GM12878 (cell line): ENCODE results near the gene OCRL. TPM values are rescaled to one million over a fixed set of nuclear protein-coding genes. Genes with fewer than 3 reads are reported as not detected.

Source experiments
- ATAC-seq: fragments of 200-7000 bp; cut with Tn5 transposase; 3 replicates; pipeline ENCODE4 v1.9.1; 2020; ENCODE audit warnings: mild to moderate bottlenecking, moderate library complexity
- BruUV-seq: library from RNA; stranded (reverse); fragments of 400-500 nt; replicated peaks from 2 replicates; lab custom pipeline; 2021; lab: Mats Ljungman, UMichigan
- CTCF ChIA-PET: fragments of 300-600 bp; sonication (Branson Sonifier 250); formaldehyde crosslinking; extraction: SDS; loops from one replicate; lab custom pipeline; 2021; ENCODE audit warnings: inconsistent platforms; lab: Yijun Ruan, JAX
- POLR2A ChIA-PET: fragments of 350-600 bp; formaldehyde crosslinking; extraction: SDS; loops from one replicate; lab custom pipeline; 2021; ENCODE audit warnings: inconsistent platforms; lab: Charles Lee
- RAD21 ChIA-PET: fragments of 300-600 bp; sonication (Branson Sonifier 250); formaldehyde crosslinking; loops from one replicate; lab custom pipeline; 2023; ENCODE audit warnings: antibody characterized with exemption; ENCODE audit not compliant: unreplicated experiment; lab: Charles Lee
- SMC1A ChIA-PET: fragments of 300-600 bp; sonication (Branson Sonifier 250); formaldehyde crosslinking; loops from one replicate; lab custom pipeline; 2023; ENCODE audit not compliant: unreplicated experiment, uncharacterized antibody; lab: Charles Lee
- DNase-seq: peaks from one replicate; pipeline ENCODE4 v3.0.0-alpha.2; 2011; ENCODE audit warnings: low read depth, low spot score
- FAIRE-seq: peaks from 3 replicates; lab custom pipeline; 2011; peaks lifted over from hg19 to GRCh38; lab: Jason Lieb, UNC
- H2AFZ ChIP-seq: 2 replicates; pipeline ENCODE4 v1.6.0; 2011; ENCODE audit warnings: low read depth, low read length, control low read depth; ENCODE audit not compliant: control insufficient read depth
- H3K27ac ChIP-seq: 2 replicates; pipeline ENCODE4 v1.5.1; 2011; ENCODE audit warnings: control low read depth; ENCODE audit not compliant: control insufficient read depth, insufficient read depth
- H3K27me3 ChIP-seq, 2 experiments: replicated peaks in 1 of 2; 2 replicates each; pipeline versions ENCODE4 v1.6.0 to v1.6.1; 2011; ENCODE audit warnings: low read length in 1 of 2; ENCODE audit not compliant: control insufficient read depth in 2 of 2, insufficient read depth in 2 of 2
- H3K36me3 ChIP-seq, 2 experiments: 2 replicates each; pipeline ENCODE4 v1.5.1; 2011; ENCODE audit warnings: low read length in 1 of 2; ENCODE audit not compliant: control insufficient read depth in 2 of 2, insufficient read depth in 2 of 2
- H3K4me1 ChIP-seq: 2 replicates; pipeline ENCODE4 v1.6.1; 2011; ENCODE audit warnings: mild to moderate bottlenecking, low read length, moderate library complexity, mixed read lengths; ENCODE audit not compliant: control insufficient read depth, insufficient read depth
- H3K4me2 ChIP-seq: 2 replicates; pipeline ENCODE4 v1.6.0; 2011; ENCODE audit warnings: control low read depth; ENCODE audit not compliant: control insufficient read depth, insufficient read depth
- H3K4me3 ChIP-seq: fragments of 200-600 bp; sonication (generic); 2 replicates; pipeline ENCODE4 v1.5.1; 2016
- H3K79me2 ChIP-seq: 2 replicates; pipeline ENCODE4 v1.6.0; 2011; ENCODE audit warnings: low read length; ENCODE audit not compliant: control insufficient read depth, insufficient read depth
- H3K9ac ChIP-seq: 2 replicates; pipeline ENCODE4 v1.8.0; 2011; ENCODE audit warnings: low read length, control low read depth, mixed read lengths; ENCODE audit not compliant: control insufficient read depth, insufficient read depth
- H3K9me3 ChIP-seq: replicated peaks from 3 replicates; pipeline ENCODE4 v1.5.1; 2011; ENCODE audit warnings: mild to moderate bottlenecking, low read length; ENCODE audit not compliant: control insufficient read depth, insufficient read depth
- H4K20me1 ChIP-seq: 2 replicates; pipeline ENCODE4 v1.6.0; 2011; ENCODE audit not compliant: control insufficient read depth, insufficient read depth
- ASH2L ChIP-seq: fragments of 300-600, 200-600 bp; sonication (generic); IDR thresholded peaks from 2 replicates; pipeline ENCODE4 v1.6.1; 2017; ENCODE audit warnings: low read depth, mild to moderate bottlenecking, borderline replicate concordance
- BHLHE40 ChIP-seq, 2 experiments: fragments of 450-650 bp in 1 of 2; IDR thresholded peaks; 2 replicates each; pipeline ENCODE4 v1.6.1; 2011 to 2017; ENCODE audit warnings: low read depth in 2 of 2, borderline replicate concordance in 1 of 2, improper control_type of control experiment in 1 of 2, low read length in 1 of 2, mild to moderate bottlenecking in 1 of 2
- CHD4 ChIP-seq: fragments of 200-600 bp; sonication (generic); IDR thresholded peaks from 2 replicates; pipeline ENCODE4 v1.6.1; 2016; ENCODE audit warnings: mild to moderate bottlenecking
- EED ChIP-seq: sonication (generic); IDR thresholded peaks from 2 replicates; pipeline ENCODE4 v1.6.1; 2016; ENCODE audit warnings: antibody characterized with exemption, low read depth
- FOXK2 ChIP-seq: fragments of 450-650 bp; IDR thresholded peaks from 2 replicates; pipeline ENCODE4 v1.6.1; 2017; ENCODE audit warnings: mild to moderate bottlenecking, moderate library complexity
- HDAC6 ChIP-seq: fragments of 200-600 bp; sonication (generic); IDR thresholded peaks from one replicate; pipeline ENCODE4 v1.8.0; 2017; ENCODE audit warnings: antibody characterized with exemption; ENCODE audit not compliant: unreplicated experiment
- IKZF1 ChIP-seq: fragments of 450-650 bp; conservative IDR thresholded peaks from 2 replicates; pipeline ENCODE4 v1.6.1; 2017; ENCODE audit warnings: antibody characterized with exemption, mild to moderate bottlenecking
- IKZF2 ChIP-seq, 2 experiments: fragments of 450-650 bp; IDR thresholded peaks; 2 replicates each; pipeline ENCODE4 v1.6.1; 2017; ENCODE audit warnings: mild to moderate bottlenecking in 2 of 2, moderate library complexity in 2 of 2
- IRF5 ChIP-seq: fragments of 450-650 bp; IDR thresholded peaks from 2 replicates; pipeline ENCODE4 v1.6.1; 2017; ENCODE audit warnings: borderline replicate concordance
- JUNB ChIP-seq: IDR thresholded peaks from 2 replicates; pipeline ENCODE4 v1.6.1; 2016; ENCODE audit warnings: antibody characterized with exemption, mild to moderate bottlenecking
- MYB ChIP-seq: fragments of 150-350 bp; IDR thresholded peaks from 2 replicates; pipeline ENCODE4 v1.6.1; 2014; ENCODE audit warnings: mild to moderate bottlenecking, low read depth, low read length, borderline replicate concordance
- PAX5 ChIP-seq: IDR thresholded peaks from 2 replicates; pipeline ENCODE4 v1.6.1; 2011; ENCODE audit warnings: low read depth, low read length, borderline replicate concordance
- PAX8 ChIP-seq: fragments of 450-650 bp; IDR thresholded peaks from 2 replicates; pipeline ENCODE4 v1.6.1; 2017; ENCODE audit warnings: mild to moderate bottlenecking, moderate library complexity
- STAT1 ChIP-seq: fragments of 450-650 bp; conservative IDR thresholded peaks from 2 replicates; pipeline ENCODE4 v1.6.1; 2014; ENCODE audit warnings: antibody characterized with exemption, mild to moderate bottlenecking
- TAF1 ChIP-seq: IDR thresholded peaks from 2 replicates; pipeline ENCODE4 v1.6.1; 2011; ENCODE audit warnings: mild to moderate bottlenecking, low read depth, low read length, borderline replicate concordance
- TBL1XR1 ChIP-seq: IDR thresholded peaks from 2 replicates; pipeline ENCODE4 v1.6.1; 2012; ENCODE audit warnings: low read depth, low read length, improper control_type of control experiment
- WGBS: methylation state at CpG from one replicate; pipeline ENCODE4 v1.1.6; 2016; ENCODE audit warnings: low lambda C conversion rate; ENCODE audit not compliant: insufficient replicate concordance, insufficient coverage; ENCODE audit errors: missing lambda C conversion rate; 5-methylcytosine and 5-hydroxymethylcytosine counted together
- in situ Hi-C: fragments of 300-500 bp; cut with MboI; formaldehyde crosslinking; loops from 9 replicates; pipeline ENCODE4 v1.14.3; 2018; ENCODE audit warnings: mixed read lengths
- intact Hi-C: fragments of 100-400 bp; cut with micrococcal nuclease; formaldehyde crosslinking; loops from one replicate; pipeline ENCODE4 v1.14.2; 2022; ENCODE audit not compliant: unreplicated experiment
- polyA plus RNA-seq, 11 experiments: library from polyadenylated mRNA; depleted of rRNA in 4 of 11; unstranded in 6 of 11; stranded (reverse) in 5 of 11; fragments of >200 nt; fragmentation: Nextera tagmentation in 4 of 11; fragmentation: Illumina TruSeq in 1 of 11; extraction: Ambion mirVana in 4 of 11; extraction: Trizol in 1 of 11; gene quantifications; 1 replicate in 1 of 11; 2 replicates in 10 of 11; pipeline versions ENCODE4 v1.2.1 to v1.2.3, GENCODE V29; 2011 to 2016; ENCODE audit warnings: inconsistent platforms in 2 of 11, missing spikeins in 2 of 11, low read depth in 1 of 11
- total RNA-seq, 4 experiments: library from RNA; depleted of rRNA in 3 of 4; stranded (reverse); fragments of >200 nt in 3 of 4; fragmentation: Illumina TruSeq in 1 of 4; extraction: Trizol in 1 of 4; gene quantifications; 2 replicates each; pipeline versions ENCODE4 v1.2.1 to v1.2.3, GENCODE V29; 2013 to 2021
- TF ChIP-seq, protein P1 (sequence below): IDR thresholded peaks from 2 replicates; pipeline ENCODE4 v1.6.1; 2012; ENCODE audit warnings: low read depth, low read length, improper control_type of control experiment
- TF ChIP-seq, protein P2 (sequence below): IDR thresholded peaks from 2 replicates; pipeline ENCODE4 v1.6.1; 2012; ENCODE audit warnings: low read depth, low read length, improper control_type of control experiment
- TF ChIP-seq, protein P3 (sequence below): IDR thresholded peaks from 2 replicates; pipeline ENCODE4 v1.6.1; 2011; ENCODE audit warnings: low read depth, mild to moderate bottlenecking, low read length, moderate library complexity, borderline replicate concordance; ENCODE audit errors: extremely low read depth

OCRL gene
- total and polyA plus RNA-seq, 10 of the 15 experiments (the other 5 are each of a cell fraction or from before 2014, with no cell fraction given) = 0.53 to 4.4 (median 2.3) TPM

DNA sequence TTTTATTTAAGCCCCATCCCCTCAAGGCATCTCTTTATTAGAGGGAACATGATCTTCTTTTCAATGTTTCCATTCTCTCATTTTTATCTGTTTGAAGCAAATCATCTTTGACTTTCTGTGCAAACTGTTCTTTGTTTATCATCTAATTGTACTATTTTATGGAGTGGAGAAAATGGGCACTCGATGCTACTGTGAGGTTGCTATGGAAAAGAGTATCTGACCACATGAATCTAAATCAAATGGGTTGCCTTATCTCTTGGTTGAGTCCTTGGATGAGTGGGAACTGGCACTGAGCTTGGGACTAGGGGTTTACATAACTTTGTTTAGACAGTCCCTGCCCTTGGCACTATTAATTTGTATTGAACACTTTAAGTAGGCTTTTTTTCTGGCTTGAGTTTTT is 9.1 kb downstream of the OCRL start:
- ChIA-PET RAD21 (no interaction called here), SMC1A (interaction anchor here (0.6 to 1.5 kb wide), 2 partner anchors 8 to 23 kb away, joined by 3 to 4 read pairs; no protein-coding TSS in a partner anchor), POLR2A (no interaction called here), CTCF (no interaction called here)
- ATAC-seq (no peak), FAIRE-seq (no peak), DNase-seq (no peak)
- peaks cover under 1% of the 10 kb centered on the region; the same call in 1 of the 2 replicates for H3K4me1 ChIP-seq
- no peaks in the 10 kb centered on the region for H3K27me3 ChIP-seq
- TF ChIP-seq, protein P1, sequence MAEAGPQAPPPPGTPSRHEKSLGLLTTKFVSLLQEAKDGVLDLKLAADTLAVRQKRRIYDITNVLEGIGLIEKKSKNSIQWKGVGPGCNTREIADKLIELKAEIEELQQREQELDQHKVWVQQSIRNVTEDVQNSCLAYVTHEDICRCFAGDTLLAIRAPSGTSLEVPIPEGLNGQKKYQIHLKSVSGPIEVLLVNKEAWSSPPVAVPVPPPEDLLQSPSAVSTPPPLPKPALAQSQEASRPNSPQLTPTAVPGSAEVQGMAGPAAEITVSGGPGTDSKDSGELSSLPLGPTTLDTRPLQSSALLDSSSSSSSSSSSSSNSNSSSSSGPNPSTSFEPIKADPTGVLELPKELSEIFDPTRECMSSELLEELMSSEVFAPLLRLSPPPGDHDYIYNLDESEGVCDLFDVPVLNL = no peak
- TF ChIP-seq JUNB = no peak
- TF ChIP-seq ASH2L = no peak
- no peak for TF ChIP-seq EED
- no peak for TF ChIP-seq CHD4
- TF ChIP-seq BHLHE40 (IDR thresholded peaks at IDR 0.05; ENCODE audit: borderline replicate concordance in 1 of 2, low read depth in 2 of 2, low read length in 1 of 2) = no peak
- TF ChIP-seq MYB = no peak
- no peak for TF ChIP-seq PAX5
- TF ChIP-seq, protein P2, sequence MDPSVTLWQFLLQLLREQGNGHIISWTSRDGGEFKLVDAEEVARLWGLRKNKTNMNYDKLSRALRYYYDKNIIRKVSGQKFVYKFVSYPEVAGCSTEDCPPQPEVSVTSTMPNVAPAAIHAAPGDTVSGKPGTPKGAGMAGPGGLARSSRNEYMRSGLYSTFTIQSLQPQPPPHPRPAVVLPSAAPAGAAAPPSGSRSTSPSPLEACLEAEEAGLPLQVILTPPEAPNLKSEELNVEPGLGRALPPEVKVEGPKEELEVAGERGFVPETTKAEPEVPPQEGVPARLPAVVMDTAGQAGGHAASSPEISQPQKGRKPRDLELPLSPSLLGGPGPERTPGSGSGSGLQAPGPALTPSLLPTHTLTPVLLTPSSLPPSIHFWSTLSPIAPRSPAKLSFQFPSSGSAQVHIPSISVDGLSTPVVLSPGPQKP = no peak
- no peak for TF ChIP-seq PAX8
- no peak for TF ChIP-seq TBL1XR1
- no peak for TF ChIP-seq TAF1
- TF ChIP-seq HDAC6 = no peak
- TF ChIP-seq IKZF2 (IDR thresholded peaks at IDR 0.05) = no peak
- TF ChIP-seq, protein P3, sequence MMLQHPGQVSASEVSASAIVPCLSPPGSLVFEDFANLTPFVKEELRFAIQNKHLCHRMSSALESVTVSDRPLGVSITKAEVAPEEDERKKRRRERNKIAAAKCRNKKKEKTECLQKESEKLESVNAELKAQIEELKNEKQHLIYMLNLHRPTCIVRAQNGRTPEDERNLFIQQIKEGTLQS = no peak
- no peak for TF ChIP-seq IRF5
- no peak for TF ChIP-seq FOXK2
- TF ChIP-seq IKZF1 = no peak
- no peak for TF ChIP-seq STAT1
- no peak overlapping the region for H2AFZ ChIP-seq
- BruUV-seq = no TSS peak
- no peak overlapping the region for H3K27ac ChIP-seq
- no peaks in the 10 kb centered on the region for H3K79me2 ChIP-seq
- H3K4me3 ChIP-seq = no peak overlapping the region
- no peak overlapping the region for H3K4me2 ChIP-seq
- intact Hi-C loops (no loop called here), in situ Hi-C loops (no loop called here)
- WGBS = 76% methylated on average over 1 of the region's 1 CpG
- H3K9ac ChIP-seq = no peak overlapping the region
- no peaks in the 10 kb centered on the region for H4K20me1 ChIP-seq
- H3K36me3 ChIP-seq = no peaks in the 10 kb centered on the region
- H3K9me3 ChIP-seq = no peaks in the 10 kb centered on the region
